Panc1 (cell line): ENCODE data around the gene KLHL30. TPM values are rescaled to one million over a fixed set of nuclear protein-coding genes. Genes with fewer than 3 reads are reported as not detected.

Experiments
- ATAC-seq: fragments of 200-7000 bp; cut with Tn5 transposase; 2 replicates; pipeline ENCODE4 v1.9.1; 2020; ENCODE audit warnings: mild to moderate bottlenecking, moderate library complexity
- BruUV-seq: library from RNA; stranded (reverse); fragments of 400-500 nt; replicated peaks from 2 replicates; lab custom pipeline; 2021; lab: Mats Ljungman, UMichigan
- CTCF ChIA-PET: fragments of 300-600 bp; sonication (Branson Sonifier 250); formaldehyde crosslinking; loops from one replicate; lab custom pipeline; 2022; ENCODE audit warnings: antibody characterized with exemption; lab: Charles Lee
- POLR2A ChIA-PET: fragments of 300-600 bp; sonication (Branson Sonifier 250); formaldehyde crosslinking; loops from one replicate; lab custom pipeline; 2022; ENCODE audit warnings: antibody characterized with exemption; lab: Charles Lee
- DNase-seq: peaks from one replicate; pipeline ENCODE4 v3.0.0-alpha.2; 2010; ENCODE audit warnings: low read depth, low spot score
- H3K27ac ChIP-seq: 2 replicates; pipeline ENCODE4 v1.5.1; 2011; ENCODE audit warnings: mild to moderate bottlenecking, low read length, inconsistent platforms
- H3K27me3 ChIP-seq: fragments of 200-500 bp; sonication (Bioruptor generic); 2 replicates; pipeline ENCODE4 v1.6.0; 2014; ENCODE audit warnings: low read length, inconsistent platforms; ENCODE audit not compliant: control insufficient read depth, insufficient read depth
- H3K36me3 ChIP-seq: fragments of 200-500 bp; sonication (Bioruptor generic); 2 replicates; pipeline ENCODE4 v1.5.1; 2014; ENCODE audit warnings: inconsistent platforms, mild to moderate bottlenecking, low read length, moderate library complexity; ENCODE audit not compliant: control insufficient read depth, insufficient read depth
- H3K4me1 ChIP-seq: 2 replicates; pipeline ENCODE4 v1.5.1; 2011; ENCODE audit warnings: inconsistent platforms, mild to moderate bottlenecking, low read length, moderate library complexity; ENCODE audit not compliant: control insufficient read depth, insufficient read depth
- H3K4me3 ChIP-seq, 2 experiments: 2 replicates each; pipeline ENCODE4 v1.5.1; 2011 to 2012; ENCODE audit warnings: low read depth in 2 of 2, low read length in 2 of 2, mild to moderate bottlenecking in 2 of 2, inconsistent platforms in 1 of 2, moderate library complexity in 1 of 2
- H3K9me3 ChIP-seq: fragments of 200-500 bp; sonication (Bioruptor generic); 2 replicates; pipeline ENCODE4 v1.5.1; 2014; ENCODE audit warnings: low read depth, mild to moderate bottlenecking, inconsistent platforms, low read length, moderate library complexity; ENCODE audit not compliant: control insufficient read depth, insufficient read depth
- POLR2AphosphoS5 ChIP-seq: IDR thresholded peaks from 2 replicates; pipeline ENCODE4 v1.6.1; 2012; ENCODE audit warnings: mild to moderate bottlenecking, low read depth, low read length, moderate library complexity
- SIN3A ChIP-seq: IDR thresholded peaks from 2 replicates; pipeline ENCODE4 v1.6.1; 2012; ENCODE audit warnings: low read depth, mild to moderate bottlenecking, low read length, moderate library complexity, borderline replicate concordance; ENCODE audit not compliant: insufficient read depth
- TCF7L2 ChIP-seq: IDR thresholded peaks from 2 replicates; pipeline ENCODE4 v1.6.1; 2011; ENCODE audit warnings: mild to moderate bottlenecking, low read depth, low read length, inconsistent platforms
- in situ Hi-C: cut with HindIII; loops from 2 replicates; pipeline ENCODE4 v1.10.0; 2016; ENCODE audit warnings: low sequenced_read_pairs, low pct_unique_long_range_greater_than_20kb
- intact Hi-C: fragments of 100-400 bp; cut with micrococcal nuclease; formaldehyde crosslinking; loops from one replicate; pipeline ENCODE4 v1.10.0; 2022; ENCODE audit not compliant: unreplicated experiment
- total RNA-seq: library from RNA; stranded (reverse); gene quantifications from one replicate; pipeline ENCODE4 v1.2.1, GENCODE V29; 2021; ENCODE audit not compliant: unreplicated experiment
- TF ChIP-seq, protein P1 (sequence below): fragments of 450-650 bp; IDR thresholded peaks from 2 replicates; pipeline ENCODE4 v1.5.1; 2017; ENCODE audit warnings: mild to moderate bottlenecking
- TF ChIP-seq, protein P2 (sequence below), 2 experiments: IDR thresholded peaks; 2 replicates each; pipeline ENCODE4 v1.6.1; 2011 to 2012; ENCODE audit warnings: low read depth in 2 of 2, control low read depth in 1 of 2, low read length in 1 of 2, mild to moderate bottlenecking in 1 of 2, moderate library complexity in 1 of 2; ENCODE audit not compliant: insufficient read depth in 1 of 2

The KLHL30 gene
- total RNA-seq, 1 experiment from 2014 or later: 0.26 TPM

DNA sequence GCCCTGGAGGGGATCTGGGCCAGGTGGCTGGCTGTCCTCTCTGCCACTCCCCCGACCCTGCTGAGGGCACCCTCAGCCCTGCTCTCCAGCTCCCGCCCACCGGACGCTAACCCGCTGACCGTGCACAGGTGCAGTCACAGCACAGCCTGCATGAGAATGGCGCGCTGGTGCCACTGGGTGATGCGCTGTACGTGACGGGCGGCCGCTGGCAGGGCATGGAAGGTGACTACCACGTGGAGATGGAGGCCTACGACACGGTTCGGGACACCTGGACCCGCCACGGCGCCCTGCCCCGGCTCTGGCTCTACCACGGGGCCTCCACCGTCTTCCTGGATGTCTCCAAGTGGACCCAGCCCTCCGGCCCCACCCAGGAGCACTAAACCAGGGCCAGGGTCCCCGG, 12.2 kb downstream of the KLHL30 start:
- in situ Hi-C loops (no loop called here), intact Hi-C loops (no loop called here)
- Histone ChIP-seq H3K27me3 (no peaks in the 10 kb centered on the region), H3K4me3 (no peak overlapping the region), H3K4me1 (no peaks in the 10 kb centered on the region), H3K9me3 (no peaks in the 10 kb centered on the region), H3K36me3 (no peaks in the 10 kb centered on the region), H3K27ac (no peak overlapping the region)
- no peak for DNase-seq
- POLR2A ChIA-PET: no interaction called here
- CTCF ChIA-PET: no interaction called here
- BruUV-seq: no TSS peak
- TF ChIP-seq POLR2AphosphoS5 (no peak), SIN3A (no peak)
- ATAC-seq: no peak

DNA sequence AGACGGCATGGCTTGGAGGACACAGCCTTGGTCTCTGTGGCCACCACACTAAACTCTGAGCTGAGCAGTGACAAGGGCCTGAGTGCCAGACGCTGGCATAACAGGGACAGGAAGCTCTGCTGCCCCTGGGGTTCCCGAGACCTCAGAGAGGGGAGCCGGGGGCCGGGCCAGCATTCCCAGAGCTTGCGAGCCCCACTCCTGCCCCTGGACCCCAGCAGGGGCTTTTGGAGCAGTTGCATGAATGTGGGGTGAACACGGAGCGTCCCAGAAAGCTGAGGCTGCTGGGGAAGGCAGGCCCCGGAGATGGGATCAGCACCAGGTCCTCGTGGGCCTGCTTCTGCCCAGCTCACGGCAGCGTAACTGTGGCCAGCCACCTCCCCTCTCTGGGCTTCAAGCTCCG, 12.7 kb downstream of the KLHL30 start:
- no TSS peak for BruUV-seq
- no peak overlapping the region for H3K4me3 ChIP-seq
- no peaks in the 10 kb centered on the region for H3K36me3 ChIP-seq
- H3K27ac ChIP-seq: no peak overlapping the region
- TF ChIP-seq POLR2AphosphoS5 (no peak), SIN3A (no peak), TCF7L2 (no peak)
- TF ChIP-seq, protein P1, sequence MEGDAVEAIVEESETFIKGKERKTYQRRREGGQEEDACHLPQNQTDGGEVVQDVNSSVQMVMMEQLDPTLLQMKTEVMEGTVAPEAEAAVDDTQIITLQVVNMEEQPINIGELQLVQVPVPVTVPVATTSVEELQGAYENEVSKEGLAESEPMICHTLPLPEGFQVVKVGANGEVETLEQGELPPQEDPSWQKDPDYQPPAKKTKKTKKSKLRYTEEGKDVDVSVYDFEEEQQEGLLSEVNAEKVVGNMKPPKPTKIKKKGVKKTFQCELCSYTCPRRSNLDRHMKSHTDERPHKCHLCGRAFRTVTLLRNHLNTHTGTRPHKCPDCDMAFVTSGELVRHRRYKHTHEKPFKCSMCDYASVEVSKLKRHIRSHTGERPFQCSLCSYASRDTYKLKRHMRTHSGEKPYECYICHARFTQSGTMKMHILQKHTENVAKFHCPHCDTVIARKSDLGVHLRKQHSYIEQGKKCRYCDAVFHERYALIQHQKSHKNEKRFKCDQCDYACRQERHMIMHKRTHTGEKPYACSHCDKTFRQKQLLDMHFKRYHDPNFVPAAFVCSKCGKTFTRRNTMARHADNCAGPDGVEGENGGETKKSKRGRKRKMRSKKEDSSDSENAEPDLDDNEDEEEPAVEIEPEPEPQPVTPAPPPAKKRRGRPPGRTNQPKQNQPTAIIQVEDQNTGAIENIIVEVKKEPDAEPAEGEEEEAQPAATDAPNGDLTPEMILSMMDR: no peak
- TF ChIP-seq, protein P2, sequence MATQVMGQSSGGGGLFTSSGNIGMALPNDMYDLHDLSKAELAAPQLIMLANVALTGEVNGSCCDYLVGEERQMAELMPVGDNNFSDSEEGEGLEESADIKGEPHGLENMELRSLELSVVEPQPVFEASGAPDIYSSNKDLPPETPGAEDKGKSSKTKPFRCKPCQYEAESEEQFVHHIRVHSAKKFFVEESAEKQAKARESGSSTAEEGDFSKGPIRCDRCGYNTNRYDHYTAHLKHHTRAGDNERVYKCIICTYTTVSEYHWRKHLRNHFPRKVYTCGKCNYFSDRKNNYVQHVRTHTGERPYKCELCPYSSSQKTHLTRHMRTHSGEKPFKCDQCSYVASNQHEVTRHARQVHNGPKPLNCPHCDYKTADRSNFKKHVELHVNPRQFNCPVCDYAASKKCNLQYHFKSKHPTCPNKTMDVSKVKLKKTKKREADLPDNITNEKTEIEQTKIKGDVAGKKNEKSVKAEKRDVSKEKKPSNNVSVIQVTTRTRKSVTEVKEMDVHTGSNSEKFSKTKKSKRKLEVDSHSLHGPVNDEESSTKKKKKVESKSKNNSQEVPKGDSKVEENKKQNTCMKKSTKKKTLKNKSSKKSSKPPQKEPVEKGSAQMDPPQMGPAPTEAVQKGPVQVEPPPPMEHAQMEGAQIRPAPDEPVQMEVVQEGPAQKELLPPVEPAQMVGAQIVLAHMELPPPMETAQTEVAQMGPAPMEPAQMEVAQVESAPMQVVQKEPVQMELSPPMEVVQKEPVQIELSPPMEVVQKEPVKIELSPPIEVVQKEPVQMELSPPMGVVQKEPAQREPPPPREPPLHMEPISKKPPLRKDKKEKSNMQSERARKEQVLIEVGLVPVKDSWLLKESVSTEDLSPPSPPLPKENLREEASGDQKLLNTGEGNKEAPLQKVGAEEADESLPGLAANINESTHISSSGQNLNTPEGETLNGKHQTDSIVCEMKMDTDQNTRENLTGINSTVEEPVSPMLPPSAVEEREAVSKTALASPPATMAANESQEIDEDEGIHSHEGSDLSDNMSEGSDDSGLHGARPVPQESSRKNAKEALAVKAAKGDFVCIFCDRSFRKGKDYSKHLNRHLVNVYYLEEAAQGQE (IDR thresholded peaks at IDR 0.05; ENCODE audit: insufficient read depth in 1 of 2, low read depth in 2 of 2, low read length in 1 of 2): no peak
- H3K27me3 ChIP-seq: no peaks in the 10 kb centered on the region
- in situ Hi-C loops: no loop called here
- intact Hi-C loops: no loop called here
- no peaks in the 10 kb centered on the region for H3K4me1 ChIP-seq
- no peak for DNase-seq
- no peaks in the 10 kb centered on the region for H3K9me3 ChIP-seq
- POLR2A ChIA-PET: no interaction called here
- CTCF ChIA-PET: no interaction called here
- no peak for ATAC-seq

GRCh38 chr2:238151628-238152235, 13.3 kb downstream of the KLHL30 start:
- TF ChIP-seq, protein P1: no peak
- TF ChIP-seq SIN3A (no peak), TCF7L2 (no peak), POLR2AphosphoS5 (no peak)
- TF ChIP-seq, protein P2 (IDR thresholded peaks at IDR 0.05; ENCODE audit: insufficient read depth in 1 of 2, low read depth in 2 of 2, low read length in 1 of 2): no peak
- H3K27ac ChIP-seq: no peak overlapping the region
- DNase-seq (no peak), ATAC-seq (no peak)
- ChIA-PET POLR2A (interaction anchor here (0.6 kb wide), 1 partner anchor 80 kb away, joined by 3 read pairs; no protein-coding TSS in a partner anchor), CTCF (no interaction called here)
- no TSS peak for BruUV-seq
- in situ Hi-C loops: no loop called here
- H3K4me3 ChIP-seq: no peak overlapping the region
- H3K9me3 ChIP-seq: no peaks in the 10 kb centered on the region
- H3K4me1 ChIP-seq: no peaks in the 10 kb centered on the region
- no peaks in the 10 kb centered on the region for H3K27me3 ChIP-seq
- intact Hi-C loops: no loop called here
- H3K36me3 ChIP-seq: no peaks in the 10 kb centered on the region
